Sigmoid colon (tissue), 4 donors: ENCODE measurements around the gene SMOC2.

Experiments
- CTCF ChIP-seq, 4 experiments: fragments of 450-650 bp in 3 of 4; fragments of 200-600 bp in 1 of 4; IDR thresholded peaks; one replicate each; pipeline ENCODE4 v1.5.1; 2016 to 2019; ENCODE audit warnings: antibody characterized with exemption in 4 of 4, mild to moderate bottlenecking in 3 of 4, moderate library complexity in 2 of 4
- EP300 ChIP-seq, 4 donors: sonication (generic); formaldehyde crosslinking; IDR thresholded peaks; one replicate each; pipeline ENCODE4 v1.6.1; 2017; ENCODE audit warnings: antibody characterized with exemption in 4 of 4
- POLR2A ChIP-seq, 2 donors: fragments of 450-650 bp; IDR thresholded peaks; one replicate each; pipeline ENCODE4 v1.6.1; 2016; ENCODE audit warnings: antibody characterized with exemption in 2 of 2, mild to moderate bottlenecking in 2 of 2, moderate library complexity in 2 of 2

- TF ChIP-seq CTCF (IDR thresholded peaks at IDR 0.05), result no peak
- TF ChIP-seq EP300 (IDR thresholded peaks at IDR 0.05), result no peak
- TF ChIP-seq POLR2A (IDR thresholded peaks at IDR 0.05), result no peak
These were observed 170.7 kb downstream of the SMOC2 start for GRCh38 chr6:168611691-168612090.
